ENCODE data around the gene MS4A4A.

MS4A4A gene

DNA sequence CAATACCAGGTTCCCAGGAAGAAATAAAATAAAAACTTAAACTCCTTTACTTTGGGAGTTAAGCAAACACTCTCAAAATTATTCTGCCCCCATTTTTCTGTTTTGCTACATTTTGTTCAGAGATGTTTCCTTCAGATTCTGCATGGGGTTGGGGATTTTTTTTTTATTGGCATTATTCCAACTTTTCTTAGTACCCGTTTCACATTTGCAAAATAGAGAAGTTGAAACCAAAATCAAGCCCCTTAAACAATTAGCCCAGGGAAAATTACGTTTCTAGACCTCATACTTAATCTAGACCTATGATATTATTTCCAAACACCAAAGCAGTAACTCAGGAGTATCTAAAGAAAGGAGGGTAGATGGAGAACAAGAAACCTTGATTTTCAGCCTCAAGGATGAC is 77.3 kb downstream of the MS4A4A start:
- TF ChIP-seq, protein P1, sequence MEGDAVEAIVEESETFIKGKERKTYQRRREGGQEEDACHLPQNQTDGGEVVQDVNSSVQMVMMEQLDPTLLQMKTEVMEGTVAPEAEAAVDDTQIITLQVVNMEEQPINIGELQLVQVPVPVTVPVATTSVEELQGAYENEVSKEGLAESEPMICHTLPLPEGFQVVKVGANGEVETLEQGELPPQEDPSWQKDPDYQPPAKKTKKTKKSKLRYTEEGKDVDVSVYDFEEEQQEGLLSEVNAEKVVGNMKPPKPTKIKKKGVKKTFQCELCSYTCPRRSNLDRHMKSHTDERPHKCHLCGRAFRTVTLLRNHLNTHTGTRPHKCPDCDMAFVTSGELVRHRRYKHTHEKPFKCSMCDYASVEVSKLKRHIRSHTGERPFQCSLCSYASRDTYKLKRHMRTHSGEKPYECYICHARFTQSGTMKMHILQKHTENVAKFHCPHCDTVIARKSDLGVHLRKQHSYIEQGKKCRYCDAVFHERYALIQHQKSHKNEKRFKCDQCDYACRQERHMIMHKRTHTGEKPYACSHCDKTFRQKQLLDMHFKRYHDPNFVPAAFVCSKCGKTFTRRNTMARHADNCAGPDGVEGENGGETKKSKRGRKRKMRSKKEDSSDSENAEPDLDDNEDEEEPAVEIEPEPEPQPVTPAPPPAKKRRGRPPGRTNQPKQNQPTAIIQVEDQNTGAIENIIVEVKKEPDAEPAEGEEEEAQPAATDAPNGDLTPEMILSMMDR (conservative IDR thresholded peaks at IDR 0.05), result no peak
- no peak overlapping the region for H3K27ac ChIP-seq
